ENCODE results near the gene VPS37B.

The VPS37B gene

GRCh38 chr12:122896662-122897061 lies 738 bp upstream of the VPS37B start:
- no peak overlapping the region for H3K4me3 ChIP-seq (ENCODE audit: low read depth, low read length)
- no peak overlapping the region for H3K27ac ChIP-seq (ENCODE audit: extremely low read depth, low read depth, low read length)
- H3K36me3 ChIP-seq (ENCODE audit: control insufficient read depth in 2 of 2, insufficient read depth in 1 of 2, low read length in 2 of 2) = no peaks in the 10 kb centered on the region
- H3K9me3 ChIP-seq (ENCODE audit: control insufficient read depth, insufficient read depth, low read depth, low read length) = no peaks in the 10 kb centered on the region
- peaks cover 7% of the 10 kb centered on the region; the same call in 1 of the 2 replicates for H3K4me1 ChIP-seq (ENCODE audit: control insufficient read depth, insufficient read depth, low read length)
- POLR2A ChIA-PET = no interaction called here
- CTCF ChIA-PET = interaction anchor here (0.7 to 0.9 kb wide), 2 partner anchors 8 to 16 kb away, joined by 3 read pairs; no protein-coding TSS in a partner anchor
- TF ChIP-seq ZNF433 (tag by site-specific recombination; IDR thresholded peaks at IDR 0.05; ENCODE audit: low read depth) (no peak), ZNF280D (tag by site-specific recombination; IDR thresholded peaks at IDR 0.05) (0 out of 2 replicates have a peak, but pooled peaks have one; percentile 11), ZNF623 (tag by site-specific recombination; IDR thresholded peaks at IDR 0.05) (peak; percentile 99), KLF8 (tag by site-specific recombination; IDR thresholded peaks at IDR 0.05) (no peak)

GRCh38 chr12:122895320-122895703 lies 612 bp downstream of the VPS37B start:
- H3K9me3 ChIP-seq (ENCODE audit: control insufficient read depth, insufficient read depth, low read depth, low read length) = no peaks in the 10 kb centered on the region
- peak overlapping the region; percentile 63; the same call in 1 of the 2 replicates for H3K27ac ChIP-seq (ENCODE audit: extremely low read depth, low read depth, low read length)
- peak; percentile 67 for TF ChIP-seq ZBTB10 (tag by site-specific recombination; IDR thresholded peaks at IDR 0.05)
- TF ChIP-seq PRDM10 (tag by site-specific recombination; IDR thresholded peaks at IDR 0.05) = peak; percentile 79
- no peak for TF ChIP-seq ZNF529 (tag by site-specific recombination; IDR thresholded peaks at IDR 0.05; ENCODE audit: insufficient replicate concordance)
- 0 out of 2 replicates have a peak, but pooled peaks have one; percentile 25 for TF ChIP-seq MZF1 (tag by site-specific recombination; IDR thresholded peaks at IDR 0.05; ENCODE audit: borderline replicate concordance)
- peaks cover 13% of the 10 kb centered on the region for H3K4me1 ChIP-seq (ENCODE audit: control insufficient read depth, insufficient read depth, low read length)
- ChIA-PET POLR2A (no interaction called here), CTCF (interaction anchor here (1.0 to 1.1 kb wide), 2 partner anchors 9 to 25 kb away, joined by 4 to 5 read pairs; no protein-coding TSS in a partner anchor)
- H3K4me3 ChIP-seq (ENCODE audit: low read depth, low read length) = peak overlapping the region; percentile 67
- H3K36me3 ChIP-seq (ENCODE audit: control insufficient read depth in 2 of 2, insufficient read depth in 1 of 2, low read length in 2 of 2) = no peaks in the 10 kb centered on the region

Measured in HEK293 (cell line).